Dermis blood vessel endothelial cell (primary cell): ENCODE measurements around the gene IGF2BP3. TPM values are rescaled to one million over a fixed set of nuclear protein-coding genes. Genes with fewer than 3 reads are reported as not detected.
"Not testable (repeated sequence)": the region's sequence is repeated elsewhere in the genome, so short reads cannot be mapped to it uniquely, and the experiment has no call there.

Experiments used
- DNase-seq: peaks from one replicate; pipeline ENCODE4 v3.0.0; 2010
- total RNA-seq: library from RNA; depleted of rRNA; stranded (reverse); fragments of >200 nt; gene quantifications from 2 replicates; pipeline ENCODE4 v1.2.3, GENCODE V29; 2014

IGF2BP3 gene
- total RNA-seq, 1 donor from 2014 or later: 13.4 TPM

- DNase-seq: no peak
Measured at GRCh38 chr7:23422384-23422783, 47.9 kb downstream of the IGF2BP3 start.

GRCh38 chr7:23419845-23420244 is 50.4 kb downstream of the IGF2BP3 start:
- no peak for DNase-seq

- no peak for DNase-seq
Measured at GRCh38 chr7:23419160-23419559, 51.1 kb downstream of the IGF2BP3 start.

GRCh38 chr7:23418046-23418445 is 52.2 kb downstream of the IGF2BP3 start:
- peak; percentile 81 for DNase-seq

GRCh38 chr7:23415198-23415597 is 55.1 kb downstream of the IGF2BP3 start:
- DNase-seq: no peak

GRCh38 chr7:23410446-23411183 is 59.7 kb downstream of the IGF2BP3 start:
- no peak for DNase-seq

- not testable (repeated sequence) for DNase-seq
Measured at GRCh38 chr7:23406564-23406963, 63.7 kb downstream of the IGF2BP3 start.

GRCh38 chr7:23405240-23405618 is 65.1 kb downstream of the IGF2BP3 start:
- no peak for DNase-seq

- no peak for DNase-seq
Measured at GRCh38 chr7:23404546-23405239, 65.6 kb downstream of the IGF2BP3 start.

GRCh38 chr7:23403970-23404369 is 66.3 kb downstream of the IGF2BP3 start:
- DNase-seq: no peak

GRCh38 chr7:23398090-23398489 is 72.2 kb downstream of the IGF2BP3 start:
- not testable (repeated sequence) for DNase-seq

- no peak for DNase-seq
Measured at GRCh38 chr7:23397241-23397640, 73.0 kb downstream of the IGF2BP3 start.

GRCh38 chr7:23396222-23397015 is 73.9 kb downstream of the IGF2BP3 start:
- no peak for DNase-seq

- no peak for DNase-seq
Measured at GRCh38 chr7:23394488-23395171, 75.7 kb downstream of the IGF2BP3 start.

GRCh38 chr7:23393636-23394035 is 76.7 kb downstream of the IGF2BP3 start:
- no peak for DNase-seq

- DNase-seq: no peak
Measured at GRCh38 chr7:23389701-23390100, 80.6 kb downstream of the IGF2BP3 start.

GRCh38 chr7:23387583-23387982 is 82.7 kb downstream of the IGF2BP3 start:
- no peak for DNase-seq

- DNase-seq: no peak
Measured at GRCh38 chr7:23385140-23385539, 85.2 kb downstream of the IGF2BP3 start.

- no peak for DNase-seq
Measured at GRCh38 chr7:23383225-23383624, 87.1 kb downstream of the IGF2BP3 start.

GRCh38 chr7:23380961-23381360 is 89.3 kb downstream of the IGF2BP3 start:
- DNase-seq: peak; percentile 40

- DNase-seq: peak; percentile 57
Measured at GRCh38 chr7:23380556-23380955, 89.7 kb downstream of the IGF2BP3 start.

- DNase-seq: no peak
Measured at GRCh38 chr7:23378996-23379395, 91.3 kb downstream of the IGF2BP3 start.

- DNase-seq: peak; percentile 72
Measured at GRCh38 chr7:23377134-23377533, 93.2 kb downstream of the IGF2BP3 start.
